ENCODE data around the gene JCAD. TPM values are rescaled to one million over a fixed set of nuclear protein-coding genes. Genes with fewer than 3 reads are reported as not detected.

The JCAD gene
- total and polyA plus RNA-seq, 2 of the 8 experiments (the other 6 are each of a cell fraction or from before 2014, with no cell fraction given): 0.56 to 5.2 TPM

- no peak overlapping the region for H2AK5ac ChIP-seq (ENCODE audit: low read depth, low read length)
- 0 out of 8 replicates have a peak, but pooled peaks cover 0 to 3% (median 0%) of the 10 kb centered on the region in 4 experiments for H3K36me3 ChIP-seq (ENCODE audit: control insufficient read depth in 2 of 4, insufficient read depth in 4 of 4, low read length in 3 of 4)
- H2BK5ac ChIP-seq (ENCODE audit: low read depth, low read length): no peak overlapping the region
- H3K9ac ChIP-seq (replicated peaks in 1 of 4; ENCODE audit: extremely low read depth in 1 of 4, low read depth in 3 of 4, low read length in 3 of 4): no peak overlapping the region
- H3K23ac ChIP-seq (ENCODE audit: insufficient read length): no peak overlapping the region
- peak; percentile 52 for TF ChIP-seq NANOG (IDR thresholded peaks at IDR 0.05; ENCODE audit: insufficient read depth, low read depth, low read length, poor library complexity, severe bottlenecking)
- no peak for TF ChIP-seq NRF1 (IDR thresholded peaks at IDR 0.05; ENCODE audit: low read depth, low read length)
- TF ChIP-seq TEAD4 (IDR thresholded peaks at IDR 0.05; ENCODE audit: low read depth, low read length): 0 out of 2 replicates have a peak, but pooled peaks have one; percentile 27
- POLR2A ChIA-PET (ENCODE audit: partially characterized antibody): no interaction called here
- H3K4me1 ChIP-seq (replicated peaks in 1 of 4; ENCODE audit: control insufficient read depth in 3 of 4, insufficient read depth in 4 of 4, low read length in 3 of 4): peaks cover 4 to 15% (median 14%) of the 10 kb centered on the region in 4 experiments
- DNase-seq (ENCODE audit: low read depth in 1 of 2, low spot score in 2 of 2) (no peak), FAIRE-seq (peak; percentile 65)
- no peak overlapping the region for H4K5ac ChIP-seq (ENCODE audit: insufficient read length, low read depth, low read length)
- H4K8ac ChIP-seq (ENCODE audit: extremely low read depth, insufficient read depth, low read length): no peak overlapping the region
- H4K91ac ChIP-seq (replicated peaks; ENCODE audit: insufficient read length, low read length): no peak overlapping the region
- H3K18ac ChIP-seq (ENCODE audit: extremely low read depth, low read length): no peak overlapping the region
- no peaks in the 10 kb centered on the region for H3K79me2 ChIP-seq (ENCODE audit: control insufficient read depth in 1 of 2, insufficient read depth in 2 of 2, low read length in 2 of 2)
- no peak overlapping the region for H2AFZ ChIP-seq (ENCODE audit: low read length)
- WGBS, 2 experiments (ENCODE audit: extremely low coverage in 1 of 2, insufficient coverage in 1 of 2, insufficient read length in 1 of 2, insufficient replicate concordance in 2 of 2, low coverage in 1 of 2, low lambda C conversion rate in 2 of 2, missing lambda C conversion rate in 1 of 2): 37% methylated on average over 4 of the region's 4 CpGs; no CpG with 5 or more reads in 1 of the 2 experiments
- peaks cover 5 to 29% (median 20%) of the 10 kb centered on the region in 4 experiments for H3K27me3 ChIP-seq (replicated peaks in 1 of 4; ENCODE audit: control insufficient read depth in 3 of 4, extremely low read depth in 1 of 4, insufficient read depth in 3 of 4, low read length in 3 of 4)
- no peak overlapping the region for H3K14ac ChIP-seq (ENCODE audit: insufficient read length)
- H3K4me2 ChIP-seq (ENCODE audit: insufficient read depth in 1 of 2, low read depth in 2 of 2, low read length in 2 of 2): peak overlapping the region in 1 of 2 experiments; percentile 10; a peak in 1 of 4 replicates
- H2BK15ac ChIP-seq (ENCODE audit: low read length): no peak overlapping the region
- no peaks in the 10 kb centered on the region for H3K79me1 ChIP-seq (ENCODE audit: low read depth, low read length)
- no peak overlapping the region for H3K4me3 ChIP-seq (ENCODE audit: extremely low read depth in 1 of 4, insufficient read depth in 2 of 4, low read depth in 3 of 4, low read length in 4 of 4)
- no peak overlapping the region for H3K27ac ChIP-seq (ENCODE audit: low read depth, low read length)
- H2BK120ac ChIP-seq (replicated peaks; ENCODE audit: low read depth, low read length): no peak overlapping the region
- CTCF ChIA-PET (ENCODE audit: partially characterized antibody): interaction anchor here (0.7 kb wide), 1 partner anchor 16 kb away, joined by 3 read pairs; no protein-coding TSS in a partner anchor
- no peak overlapping the region for H2BK20ac ChIP-seq (ENCODE audit: low read length)
- H4K20me1 ChIP-seq (replicated peaks in 1 of 2; ENCODE audit: control insufficient read depth in 1 of 2, insufficient read depth in 2 of 2, low read length in 2 of 2): peaks cover 0 to 4% of the 10 kb centered on the region in 2 experiments
- H3K9me3 ChIP-seq (ENCODE audit: insufficient read depth in 2 of 2, low read depth in 1 of 2, low read length in 1 of 2): no peaks in the 10 kb centered on the region
- H2BK12ac ChIP-seq (ENCODE audit: low read depth, low read length): no peak overlapping the region
- no peak overlapping the region for H3K56ac ChIP-seq (replicated peaks; ENCODE audit: insufficient read length, low read depth, low read length)
- H3K23me2 ChIP-seq (ENCODE audit: low read depth, low read length): peaks cover 15% of the 10 kb centered on the region
- no peak overlapping the region for H3K4ac ChIP-seq (replicated peaks; ENCODE audit: insufficient read length, low read depth, low read length)
These were observed 2.5 kb downstream of the JCAD start for GRCh38 chr10:30056767-30057355.
